HCT116 (cell line): ENCODE measurements around the gene GJD3. TPM values are rescaled to one million over a fixed set of nuclear protein-coding genes. Genes with fewer than 3 reads are reported as not detected.

Source experiments
- ATAC-seq: fragments of 200-7000 bp; cut with Tn5 transposase; 2 replicates; pipeline ENCODE4 v1.9.1; 2020; ENCODE audit warnings: mild to moderate bottlenecking, moderate library complexity
- BruUV-seq: library from RNA; stranded (reverse); fragments of 400-500 nt; replicated peaks from 2 replicates; lab custom pipeline; 2021; lab: Mats Ljungman, UMichigan
- CTCF ChIA-PET: fragments of 300-600 bp; sonication (Branson Sonifier 250); formaldehyde crosslinking; loops from one replicate; lab custom pipeline; 2021; ENCODE audit warnings: antibody characterized with exemption; lab: Charles Lee
- POLR2A ChIA-PET: fragments of 300-600, 350-600 bp; sonication (Branson Sonifier 250); formaldehyde crosslinking; loops from one replicate; lab custom pipeline; 2021; ENCODE audit warnings: antibody characterized with exemption; lab: Charles Lee
- RAD21 ChIA-PET, 2 experiments: fragments of 300-600 bp; sonication (Branson Sonifier 250); formaldehyde crosslinking; loops; one replicate each; lab custom pipeline; 2023; ENCODE audit warnings: low total read pairs in 2 of 2; ENCODE audit not compliant: uncharacterized antibody in 2 of 2, unreplicated experiment in 2 of 2, low non-redundant PET in 1 of 2; lab: Charles Lee
- DNase-seq: peaks from one replicate; pipeline ENCODE4 v3.0.0-alpha.2; 2010; ENCODE audit warnings: low read depth, low spot score
- H2AFZ ChIP-seq: fragments of 200-600 bp; shearing (Covaris generic), sonication (generic); 2 replicates; pipeline ENCODE4 v1.6.1; 2017; ENCODE audit warnings: low read depth, mixed run types, mixed read lengths, antibody characterized with exemption, low read length; ENCODE audit not compliant: poor library complexity, severe bottlenecking
- H3K27ac ChIP-seq: 2 replicates; pipeline ENCODE4 v1.5.1; 2012; ENCODE audit warnings: low read depth, low read length
- H3K27me3 ChIP-seq: fragments of 200-600 bp; sonication (generic); 2 replicates; pipeline ENCODE4 v1.6.1; 2016; ENCODE audit warnings: mixed run types, low read length, mixed read lengths; ENCODE audit not compliant: insufficient read depth
- H3K36me3 ChIP-seq, 2 experiments: fragments of 200-500 bp in 1 of 2; fragments of 200-600 bp in 1 of 2; sonication (Bioruptor generic) in 1 of 2; sonication (generic) in 1 of 2; 2 replicates each; pipeline versions ENCODE4 v1.5.1 to v1.6.1; 2014 to 2016; ENCODE audit warnings: low read length in 2 of 2, inconsistent platforms in 1 of 2, mixed read lengths in 1 of 2, mixed run types in 1 of 2; ENCODE audit not compliant: insufficient read depth in 2 of 2, control insufficient read depth in 1 of 2
- H3K4me1 ChIP-seq, 2 experiments: fragments of 200-600 bp in 1 of 2; sonication (generic) in 1 of 2; 2 replicates each; pipeline versions ENCODE4 v1.5.1 to v1.6.1; 2012 to 2017; ENCODE audit warnings: low read length in 2 of 2, inconsistent platforms in 1 of 2, mild to moderate bottlenecking in 1 of 2, mixed read lengths in 1 of 2, mixed run types in 1 of 2, moderate library complexity in 1 of 2; ENCODE audit not compliant: insufficient read depth in 2 of 2, control insufficient read depth in 1 of 2
- H3K4me2 ChIP-seq: fragments of 200-600 bp; sonication (generic); 2 replicates; pipeline ENCODE4 v1.6.1; 2017; ENCODE audit warnings: mixed run types, low read length, mixed read lengths
- H3K4me3 ChIP-seq, 2 experiments: fragments of 200-600 bp in 1 of 2; sonication (generic) in 1 of 2; replicated peaks in 1 of 2; 2 replicates each; pipeline ENCODE4 v1.5.1; 2011 to 2016; ENCODE audit warnings: low read length in 2 of 2, control low read depth in 1 of 2, low read depth in 1 of 2, mild to moderate bottlenecking in 1 of 2, mixed read lengths in 1 of 2, mixed run types in 1 of 2
- H3K79me2 ChIP-seq: fragments of 200-600 bp; sonication (generic); 2 replicates; pipeline ENCODE4 v1.6.1; 2017; ENCODE audit warnings: mild to moderate bottlenecking, mixed run types, low read length, moderate library complexity, mixed read lengths; ENCODE audit not compliant: insufficient read depth
- H3K9ac ChIP-seq: fragments of 200-600 bp; sonication (generic); 2 replicates; pipeline ENCODE4 v1.6.1; 2016; ENCODE audit warnings: low read length, mixed read lengths
- H3K9me2 ChIP-seq: fragments of 200-600 bp; sonication (generic), shearing (Covaris generic); 2 replicates; pipeline ENCODE4 v1.6.1; 2017; ENCODE audit warnings: mixed run types, mild to moderate bottlenecking, moderate library complexity; ENCODE audit not compliant: insufficient read depth
- H3K9me3 ChIP-seq, 2 experiments: fragments of 200-500 bp in 1 of 2; fragments of 200-600 bp in 1 of 2; sonication (Bioruptor generic) in 1 of 2; sonication (generic) in 1 of 2; 2 replicates each; pipeline ENCODE4 v1.6.1; 2014 to 2017; ENCODE audit warnings: low read length in 2 of 2, mixed read lengths in 2 of 2, inconsistent platforms in 1 of 2, low read depth in 1 of 2, mild to moderate bottlenecking in 1 of 2, mixed run types in 1 of 2, moderate library complexity in 1 of 2; ENCODE audit not compliant: control insufficient read depth in 1 of 2, insufficient read depth in 1 of 2
- H4K20me1 ChIP-seq: fragments of 200-600 bp; sonication (generic), shearing (Covaris generic); 2 replicates; pipeline ENCODE4 v1.6.1; 2017; ENCODE audit warnings: mixed run types, mild to moderate bottlenecking, moderate library complexity; ENCODE audit not compliant: insufficient read depth
- EGR1 ChIP-seq: IDR thresholded peaks from 2 replicates; pipeline ENCODE4 v1.6.1; 2012; ENCODE audit warnings: low read depth
- ZNF274 ChIP-seq: fragments of 200-500 bp; sonication (Bioruptor generic); IDR thresholded peaks from 2 replicates; pipeline ENCODE4 v1.6.1; 2014; ENCODE audit warnings: mild to moderate bottlenecking, low read depth, low read length, inconsistent platforms
- intact Hi-C: fragments of 100-400 bp; cut with micrococcal nuclease; formaldehyde crosslinking; loops from 2 replicates; pipeline ENCODE4 v1.10.0; 2022
- total RNA-seq: library from RNA; stranded (reverse); gene quantifications from one replicate; pipeline ENCODE4 v1.2.1, GENCODE V29; 2021; ENCODE audit not compliant: unreplicated experiment
- TF ChIP-seq, protein P1 (sequence below): IDR thresholded peaks from 2 replicates; pipeline ENCODE4 v1.6.1; 2012
- TF ChIP-seq, protein P2 (sequence below): IDR thresholded peaks from 2 replicates; pipeline ENCODE4 v1.6.1; 2012; ENCODE audit warnings: low read depth

GJD3 gene
- total RNA-seq, 1 experiment from 2014 or later, result not detected

GRCh38 chr17:40364906-40365305, 369 bp upstream of the GJD3 start:
- no peak overlapping the region for H3K4me3 ChIP-seq
- H3K36me3 ChIP-seq, result no peaks in the 10 kb centered on the region
- H3K79me2 ChIP-seq, result no peaks in the 10 kb centered on the region
- no peak overlapping the region for H3K27ac ChIP-seq
- no peaks in the 10 kb centered on the region for H4K20me1 ChIP-seq
- no peak overlapping the region for H2AFZ ChIP-seq
- TSS peak; percentile 50 for BruUV-seq
- H3K9me3 ChIP-seq, result no peaks in the 10 kb centered on the region
- POLR2A ChIA-PET, result interaction anchor here (2.3 kb wide), 1 partner anchor 171 kb away, joined by 6 read pairs; no protein-coding TSS in a partner anchor
- H3K4me2 ChIP-seq, result no peak overlapping the region
- ATAC-seq (no peak), DNase-seq (no peak)
- intact Hi-C loops, result no loop called here
- H3K4me1 ChIP-seq, result peaks cover 4 to 22% of the 10 kb centered on the region in 2 experiments; a peak in 3 of 4 replicates
- no peak overlapping the region for H3K9ac ChIP-seq
- CTCF ChIA-PET, result interaction anchor here (1.2 to 1.3 kb wide), 4 partner anchors 10 to 195 kb away, joined by 3 to 8 read pairs (median 5); partner anchors contain the start of gene TOP2A
- TF ChIP-seq, protein P1, sequence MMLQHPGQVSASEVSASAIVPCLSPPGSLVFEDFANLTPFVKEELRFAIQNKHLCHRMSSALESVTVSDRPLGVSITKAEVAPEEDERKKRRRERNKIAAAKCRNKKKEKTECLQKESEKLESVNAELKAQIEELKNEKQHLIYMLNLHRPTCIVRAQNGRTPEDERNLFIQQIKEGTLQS, result no peak
- no peak for TF ChIP-seq EGR1
- TF ChIP-seq, protein P2, sequence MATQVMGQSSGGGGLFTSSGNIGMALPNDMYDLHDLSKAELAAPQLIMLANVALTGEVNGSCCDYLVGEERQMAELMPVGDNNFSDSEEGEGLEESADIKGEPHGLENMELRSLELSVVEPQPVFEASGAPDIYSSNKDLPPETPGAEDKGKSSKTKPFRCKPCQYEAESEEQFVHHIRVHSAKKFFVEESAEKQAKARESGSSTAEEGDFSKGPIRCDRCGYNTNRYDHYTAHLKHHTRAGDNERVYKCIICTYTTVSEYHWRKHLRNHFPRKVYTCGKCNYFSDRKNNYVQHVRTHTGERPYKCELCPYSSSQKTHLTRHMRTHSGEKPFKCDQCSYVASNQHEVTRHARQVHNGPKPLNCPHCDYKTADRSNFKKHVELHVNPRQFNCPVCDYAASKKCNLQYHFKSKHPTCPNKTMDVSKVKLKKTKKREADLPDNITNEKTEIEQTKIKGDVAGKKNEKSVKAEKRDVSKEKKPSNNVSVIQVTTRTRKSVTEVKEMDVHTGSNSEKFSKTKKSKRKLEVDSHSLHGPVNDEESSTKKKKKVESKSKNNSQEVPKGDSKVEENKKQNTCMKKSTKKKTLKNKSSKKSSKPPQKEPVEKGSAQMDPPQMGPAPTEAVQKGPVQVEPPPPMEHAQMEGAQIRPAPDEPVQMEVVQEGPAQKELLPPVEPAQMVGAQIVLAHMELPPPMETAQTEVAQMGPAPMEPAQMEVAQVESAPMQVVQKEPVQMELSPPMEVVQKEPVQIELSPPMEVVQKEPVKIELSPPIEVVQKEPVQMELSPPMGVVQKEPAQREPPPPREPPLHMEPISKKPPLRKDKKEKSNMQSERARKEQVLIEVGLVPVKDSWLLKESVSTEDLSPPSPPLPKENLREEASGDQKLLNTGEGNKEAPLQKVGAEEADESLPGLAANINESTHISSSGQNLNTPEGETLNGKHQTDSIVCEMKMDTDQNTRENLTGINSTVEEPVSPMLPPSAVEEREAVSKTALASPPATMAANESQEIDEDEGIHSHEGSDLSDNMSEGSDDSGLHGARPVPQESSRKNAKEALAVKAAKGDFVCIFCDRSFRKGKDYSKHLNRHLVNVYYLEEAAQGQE, result no peak
- no peak for TF ChIP-seq ZNF274
- RAD21 ChIA-PET, result interaction anchor here (0.6 to 1.5 kb wide), 2 partner anchors 168 to 195 kb away, joined by 3 read pairs; no protein-coding TSS in a partner anchor
- no peaks in the 10 kb centered on the region for H3K27me3 ChIP-seq
- no peaks in the 10 kb centered on the region for H3K9me2 ChIP-seq
